HFF-Myc (cell line): ENCODE data around the gene CFDP1.
A peak's percentile ranks its signal among the peaks of the same experiment; 100 is the strongest.

Source experiments
- DNase-seq: peaks from one replicate; pipeline ENCODE4 v3.0.0-alpha.2; 2011; ENCODE audit warnings: low read depth; ENCODE audit errors: extremely low read depth
- H3K4me3 ChIP-seq: replicated peaks from 2 replicates; pipeline ENCODE4 v1.5.1; 2011; ENCODE audit warnings: low read depth, mild to moderate bottlenecking, control low read depth, low read length
- CTCF ChIP-seq: IDR thresholded peaks from 2 replicates; pipeline ENCODE4 v1.5.1; 2012; ENCODE audit warnings: mild to moderate bottlenecking, low read depth, low read length, control low read depth; ENCODE audit errors: missing control alignments

The CFDP1 gene

GRCh38 chr16:75406943-75407342 is 26.4 kb downstream of the CFDP1 start:
- no peak for TF ChIP-seq CTCF
- H3K4me3 ChIP-seq = no peak overlapping the region
- DNase-seq = no peak

GRCh38 chr16:75402821-75403475 is 30.4 kb downstream of the CFDP1 start:
- TF ChIP-seq CTCF = peak; percentile 44
- DNase-seq = no peak
- no peak overlapping the region for H3K4me3 ChIP-seq

GRCh38 chr16:75402159-75402820 is 31.0 kb downstream of the CFDP1 start:
- no peak for TF ChIP-seq CTCF
- H3K4me3 ChIP-seq = no peak overlapping the region
- DNase-seq = no peak

GRCh38 chr16:75401691-75402090 is 31.6 kb downstream of the CFDP1 start:
- TF ChIP-seq CTCF = no peak
- H3K4me3 ChIP-seq = no peak overlapping the region
- no peak for DNase-seq

- no peak for TF ChIP-seq CTCF
- no peak for DNase-seq
- H3K4me3 ChIP-seq = no peak overlapping the region
These were observed 35.0 kb downstream of the CFDP1 start for GRCh38 chr16:75398333-75398732.

- H3K4me3 ChIP-seq = no peak overlapping the region
- no peak for TF ChIP-seq CTCF
- no peak for DNase-seq
These were observed 38.4 kb downstream of the CFDP1 start for GRCh38 chr16:75394941-75395340.
